NCI-H1436 (cell line): ENCODE data around the gene PRDX5.

Experiments
- DNase-seq: peaks from one replicate; lab custom pipeline; 2025; lab: John Stamatoyannopoulos, UW

Gene PRDX5

DNA sequence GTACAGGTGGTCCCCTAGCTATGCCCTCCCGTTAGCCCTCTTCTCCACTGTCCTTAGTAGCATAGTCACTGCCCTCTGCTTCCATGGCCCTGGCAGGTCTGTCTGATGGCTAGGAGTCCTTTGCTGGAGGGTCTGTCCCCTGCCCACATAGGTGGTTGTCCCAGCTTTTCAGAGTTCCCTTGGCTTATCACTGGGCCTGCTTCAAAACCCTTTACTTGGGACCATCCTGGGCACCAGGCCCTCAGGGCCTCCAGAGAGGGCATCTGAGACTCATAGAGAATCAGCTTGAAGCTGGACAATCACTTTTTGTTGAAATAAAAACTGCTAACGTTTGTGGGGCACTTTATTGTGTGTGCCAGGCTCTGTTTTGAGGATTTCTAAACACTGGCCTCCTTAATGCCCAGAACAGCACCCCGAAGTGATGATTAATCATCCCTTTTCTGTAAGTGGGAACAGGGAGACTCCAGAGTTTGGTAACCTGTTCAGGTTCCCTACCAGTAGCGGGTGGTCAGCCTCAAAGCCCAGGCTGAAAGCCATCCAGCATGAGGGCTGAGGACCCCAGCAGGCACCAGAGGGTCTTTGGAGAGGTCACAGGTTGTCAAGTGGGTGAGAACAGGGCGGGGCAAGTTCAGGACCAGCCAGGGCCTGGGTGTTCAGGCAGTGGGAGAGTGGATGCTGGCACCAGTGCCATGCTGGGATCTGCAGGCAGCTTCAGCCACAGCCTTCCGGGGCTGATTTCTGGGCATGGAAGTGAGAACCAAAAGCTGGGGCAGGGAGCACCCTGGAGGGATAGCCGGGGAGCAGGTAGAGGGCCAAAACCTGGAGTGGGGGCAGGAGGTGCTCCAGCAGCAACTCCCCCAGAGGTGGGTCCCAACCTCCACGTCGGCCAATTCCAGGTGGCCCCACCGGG is 27.3 kb upstream of the PRDX5 start:
- no peak for DNase-seq

DNA sequence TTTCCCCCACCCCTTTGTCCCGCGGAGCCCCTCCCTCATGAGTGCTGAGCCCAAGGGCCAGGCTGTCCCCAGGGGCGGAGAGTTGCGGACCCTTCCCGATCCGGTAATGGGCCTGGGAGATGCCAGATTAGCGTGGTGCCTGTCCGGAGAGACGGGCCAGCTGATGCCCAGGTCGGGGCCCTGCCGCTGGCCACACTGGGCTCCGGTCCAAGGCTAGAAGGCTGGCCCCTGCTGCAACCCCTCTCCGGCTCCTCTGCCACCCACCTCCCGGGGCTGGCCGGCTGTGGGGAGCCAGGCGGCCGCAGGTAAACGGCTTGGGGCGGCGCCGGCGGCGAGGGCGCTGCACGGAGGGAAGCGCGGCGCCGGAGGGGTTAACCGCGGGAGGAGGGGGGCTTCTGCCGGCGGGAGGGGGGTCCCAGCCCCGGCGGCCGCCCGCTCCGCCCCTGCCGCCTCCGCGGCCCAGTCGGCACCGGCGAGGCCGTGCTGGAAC is 26.6 kb upstream of the PRDX5 start, which contains the start of gene KCNK4:
TSS of gene KCNK4 (plus strand) at position 41 of the 490 bp plus-strand sequence. CDS start 1,717 bp downstream, outside the sequence.
- DNase-seq = no peak

DNA sequence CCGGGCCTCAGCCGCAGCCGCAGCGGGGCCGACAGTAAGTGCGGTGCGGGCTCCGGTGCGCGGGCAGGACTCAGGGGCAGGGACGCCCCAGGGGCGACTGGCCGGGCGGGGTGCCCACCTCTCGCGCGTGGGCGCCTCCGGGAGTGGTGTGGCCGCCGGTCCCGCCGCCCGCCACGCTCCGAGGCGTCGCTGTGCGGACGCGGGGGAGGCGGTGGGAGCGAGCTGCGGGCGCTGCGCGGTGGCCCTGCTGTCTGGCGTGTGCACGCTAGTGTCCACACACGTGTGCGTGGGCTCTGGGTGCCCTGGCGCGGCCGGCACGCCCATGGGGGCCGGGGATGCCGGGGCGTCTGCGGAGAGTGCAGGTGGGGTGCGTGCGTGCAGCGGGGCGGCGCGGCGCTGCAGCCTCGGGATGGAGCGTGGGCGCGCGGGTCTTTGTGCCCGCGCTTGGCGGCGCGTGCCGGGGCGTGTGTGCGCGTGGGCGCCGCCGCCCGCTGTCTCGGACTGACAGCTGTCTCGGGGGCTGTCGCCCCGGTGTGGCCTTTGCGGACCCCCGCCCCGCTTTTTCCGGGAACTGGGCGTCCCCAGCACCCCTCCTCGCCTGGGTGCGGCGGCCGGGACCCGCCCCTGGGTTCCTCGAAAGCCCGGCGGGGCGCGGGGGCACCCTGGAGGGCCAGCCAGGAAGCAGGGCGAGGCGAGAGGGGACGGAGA is 26.0 kb upstream of the PRDX5 start:
- no peak for DNase-seq

DNA sequence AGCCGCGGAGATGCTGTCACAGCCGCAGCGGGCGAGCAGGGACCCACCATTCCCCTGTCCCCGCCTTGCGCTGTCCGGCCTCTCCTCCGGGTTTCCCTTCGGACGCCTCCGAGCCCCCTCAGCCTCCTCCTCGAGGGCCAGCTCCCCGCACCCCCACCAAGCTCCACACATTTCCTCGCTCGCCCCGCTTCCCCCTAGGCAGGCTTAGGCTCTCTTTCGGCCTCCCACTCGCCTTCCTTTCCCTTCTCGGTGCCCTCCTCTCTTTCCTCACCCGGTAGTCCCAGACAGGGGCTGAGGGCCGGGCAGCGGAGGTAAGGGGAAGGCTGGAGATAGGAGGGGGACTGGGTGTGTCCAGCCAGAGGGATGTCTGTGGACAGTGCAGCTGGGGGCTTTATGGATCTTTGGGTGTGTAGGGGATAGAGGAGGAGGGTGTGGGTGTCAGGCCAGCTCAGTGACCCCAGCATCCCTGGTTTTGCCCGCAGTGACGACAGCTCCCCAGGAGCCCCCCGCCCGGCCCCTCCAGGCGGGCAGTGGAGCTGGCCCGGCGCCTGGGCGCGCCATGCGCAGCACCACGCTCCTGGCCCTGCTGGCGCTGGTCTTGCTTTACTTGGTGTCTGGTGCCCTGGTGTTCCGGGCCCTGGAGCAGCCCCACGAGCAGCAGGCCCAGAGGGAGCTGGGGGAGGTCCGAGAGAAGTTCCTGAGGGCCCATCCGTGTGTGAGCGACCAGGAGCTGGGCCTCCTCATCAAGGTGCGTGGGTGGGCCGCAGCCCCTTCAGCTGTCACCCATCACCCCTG is 25.3 kb upstream of the PRDX5 start:
- no peak for DNase-seq

DNA sequence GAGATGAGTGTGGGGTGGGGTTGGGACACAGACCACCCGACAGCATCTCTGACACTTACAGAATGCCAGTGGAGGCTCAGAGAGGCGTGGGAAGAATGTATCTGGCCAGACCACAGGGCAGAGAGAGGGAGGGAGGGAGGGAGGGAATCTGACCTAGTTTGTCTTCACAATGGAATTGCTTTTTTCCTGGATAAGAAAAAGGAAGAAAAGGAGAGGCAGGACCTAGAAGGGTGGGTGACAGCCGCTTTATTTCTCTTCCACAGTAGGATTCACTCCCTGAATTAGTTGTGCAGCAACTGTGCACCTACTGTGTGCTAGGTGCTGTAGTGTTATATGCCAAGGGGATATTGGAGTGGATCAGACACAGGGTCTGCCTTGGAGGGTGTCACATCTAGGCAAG is 23.1 kb upstream of the PRDX5 start:
- DNase-seq = no peak

DNA sequence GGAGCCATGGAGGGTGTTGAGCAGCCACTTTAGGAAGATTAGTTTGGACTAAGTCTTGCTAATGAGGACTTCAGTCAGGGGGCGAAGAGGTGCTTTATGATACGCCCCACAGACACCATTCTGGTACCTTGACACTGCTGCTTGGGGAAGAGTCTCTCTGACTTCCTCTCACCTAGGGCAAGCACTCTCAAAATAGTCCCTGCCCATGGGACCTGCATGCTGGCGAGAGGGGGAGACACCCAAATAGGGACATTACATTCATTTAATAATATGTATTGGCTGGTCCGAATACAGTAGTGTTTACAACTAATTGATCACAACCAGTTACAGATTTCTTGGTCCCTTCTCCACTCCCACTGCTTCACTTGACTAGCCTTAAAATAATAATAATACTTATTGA is 22.2 kb upstream of the PRDX5 start:
- no peak for DNase-seq

DNA sequence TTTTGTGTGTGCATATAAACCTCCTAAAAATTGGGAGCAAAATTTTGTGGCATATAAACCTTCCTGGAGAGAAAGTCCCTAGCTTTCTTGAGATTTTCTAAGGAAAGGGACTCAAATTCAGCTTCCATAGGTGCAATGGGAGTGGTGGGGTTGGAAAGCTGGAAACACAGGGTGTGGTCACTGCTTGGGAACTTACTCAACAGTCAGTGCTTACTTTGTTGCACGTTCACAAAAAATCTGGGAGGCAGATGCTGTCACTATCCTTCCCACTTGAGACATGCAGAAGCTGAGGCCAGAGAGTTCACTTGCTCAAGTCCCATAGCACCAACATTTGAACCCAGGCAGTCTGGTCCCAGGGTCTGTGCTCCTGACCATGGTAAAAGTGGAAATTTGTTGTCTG is 21.7 kb upstream of the PRDX5 start:
- no peak for DNase-seq

DNA sequence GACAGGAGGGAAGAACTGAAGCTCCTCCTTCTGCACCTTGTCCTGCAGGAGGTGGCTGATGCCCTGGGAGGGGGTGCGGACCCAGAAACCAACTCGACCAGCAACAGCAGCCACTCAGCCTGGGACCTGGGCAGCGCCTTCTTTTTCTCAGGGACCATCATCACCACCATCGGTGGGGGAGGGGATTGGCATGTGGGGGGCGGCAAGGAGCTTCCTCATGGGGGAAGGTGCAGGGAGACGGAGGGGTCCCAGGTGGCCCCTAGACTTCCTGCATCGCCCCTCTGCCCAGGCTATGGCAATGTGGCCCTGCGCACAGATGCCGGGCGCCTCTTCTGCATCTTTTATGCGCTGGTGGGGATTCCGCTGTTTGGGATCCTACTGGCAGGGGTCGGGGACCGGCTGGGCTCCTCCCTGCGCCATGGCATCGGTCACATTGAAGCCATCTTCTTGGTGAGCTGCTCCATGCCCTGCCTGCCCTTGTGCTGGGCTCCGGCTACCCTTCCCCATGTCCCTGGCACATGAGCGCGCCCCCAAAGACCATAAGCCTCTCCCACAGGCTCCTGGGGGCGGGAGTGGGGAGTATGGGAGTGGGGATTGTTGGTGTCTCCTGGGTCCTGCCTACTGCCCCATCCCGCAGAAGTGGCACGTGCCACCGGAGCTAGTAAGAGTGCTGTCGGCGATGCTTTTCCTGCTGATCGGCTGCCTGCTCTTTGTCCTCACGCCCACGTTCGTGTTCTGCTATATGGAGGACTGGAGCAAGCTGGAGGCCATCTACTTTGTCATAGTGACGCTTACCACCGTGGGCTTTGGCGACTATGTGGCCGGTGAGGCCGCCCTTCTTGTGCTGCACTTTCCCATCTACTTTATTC is 20.9 kb upstream of the PRDX5 start:
- no peak for DNase-seq

DNA sequence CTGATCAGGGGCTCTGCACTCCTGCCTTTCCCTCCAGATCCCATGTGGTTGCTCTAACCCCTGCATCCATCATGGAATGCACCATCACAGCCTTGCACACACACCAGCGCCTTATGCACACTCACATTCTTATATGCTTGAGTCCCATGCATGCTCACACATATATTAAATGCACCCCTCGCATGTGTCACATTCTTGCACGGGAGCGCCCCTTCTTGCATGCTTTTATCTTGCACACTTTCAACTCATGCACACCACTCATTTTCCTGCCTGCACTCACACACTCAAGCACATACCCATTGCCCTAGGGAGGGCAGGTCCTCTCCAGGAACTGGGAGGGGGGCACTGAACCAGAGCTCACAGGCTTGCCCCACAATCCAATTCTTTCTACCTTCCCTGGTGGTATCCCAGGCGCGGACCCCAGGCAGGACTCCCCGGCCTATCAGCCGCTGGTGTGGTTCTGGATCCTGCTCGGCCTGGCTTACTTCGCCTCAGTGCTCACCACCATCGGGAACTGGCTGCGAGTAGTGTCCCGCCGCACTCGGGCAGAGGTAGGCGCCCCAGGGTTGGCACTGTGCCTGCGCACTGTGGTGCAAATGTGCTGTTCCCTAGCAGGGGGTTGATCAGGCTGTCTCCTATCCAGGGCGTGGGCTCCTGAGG is 20.1 kb upstream of the PRDX5 start:
- no peak for DNase-seq

DNA sequence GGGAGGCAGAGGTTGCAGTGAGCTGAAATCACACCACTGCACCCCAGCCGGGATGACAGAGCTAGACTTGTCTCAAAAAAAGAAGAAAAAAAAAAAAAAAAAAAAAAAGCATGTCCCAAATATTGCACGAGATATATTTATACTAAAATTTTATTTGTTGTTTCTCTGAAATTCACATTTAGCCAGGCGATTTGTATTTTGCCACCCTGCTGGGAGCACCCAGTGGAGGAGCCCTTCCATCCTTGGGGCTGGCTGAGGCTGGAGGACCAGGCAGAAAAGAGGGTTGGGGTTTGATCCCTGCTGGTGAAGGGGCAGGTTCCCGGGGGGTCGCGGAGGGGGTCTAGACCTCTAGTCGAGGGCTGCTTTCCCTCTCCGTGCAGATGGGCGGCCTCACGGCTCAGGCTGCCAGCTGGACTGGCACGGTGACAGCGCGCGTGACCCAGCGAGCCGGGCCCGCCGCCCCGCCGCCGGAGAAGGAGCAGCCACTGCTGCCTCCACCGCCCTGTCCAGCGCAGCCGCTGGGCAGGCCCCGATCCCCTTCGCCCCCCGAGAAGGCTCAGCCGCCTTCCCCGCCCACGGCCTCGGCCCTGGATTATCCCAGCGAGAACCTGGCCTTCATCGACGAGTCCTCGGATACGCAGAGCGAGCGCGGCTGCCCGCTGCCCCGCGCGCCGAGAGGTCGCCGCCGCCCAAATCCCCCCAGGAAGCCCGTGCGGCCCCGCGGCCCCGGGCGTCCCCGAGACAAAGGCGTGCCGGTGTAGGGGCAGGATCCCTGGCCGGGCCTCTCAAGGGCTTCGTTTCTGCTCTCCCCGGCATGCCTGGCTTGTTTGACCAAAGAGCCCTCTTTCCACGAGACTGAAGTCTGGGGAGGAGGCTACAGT is 18.7 kb upstream of the PRDX5 start:
- DNase-seq = no peak

DNA sequence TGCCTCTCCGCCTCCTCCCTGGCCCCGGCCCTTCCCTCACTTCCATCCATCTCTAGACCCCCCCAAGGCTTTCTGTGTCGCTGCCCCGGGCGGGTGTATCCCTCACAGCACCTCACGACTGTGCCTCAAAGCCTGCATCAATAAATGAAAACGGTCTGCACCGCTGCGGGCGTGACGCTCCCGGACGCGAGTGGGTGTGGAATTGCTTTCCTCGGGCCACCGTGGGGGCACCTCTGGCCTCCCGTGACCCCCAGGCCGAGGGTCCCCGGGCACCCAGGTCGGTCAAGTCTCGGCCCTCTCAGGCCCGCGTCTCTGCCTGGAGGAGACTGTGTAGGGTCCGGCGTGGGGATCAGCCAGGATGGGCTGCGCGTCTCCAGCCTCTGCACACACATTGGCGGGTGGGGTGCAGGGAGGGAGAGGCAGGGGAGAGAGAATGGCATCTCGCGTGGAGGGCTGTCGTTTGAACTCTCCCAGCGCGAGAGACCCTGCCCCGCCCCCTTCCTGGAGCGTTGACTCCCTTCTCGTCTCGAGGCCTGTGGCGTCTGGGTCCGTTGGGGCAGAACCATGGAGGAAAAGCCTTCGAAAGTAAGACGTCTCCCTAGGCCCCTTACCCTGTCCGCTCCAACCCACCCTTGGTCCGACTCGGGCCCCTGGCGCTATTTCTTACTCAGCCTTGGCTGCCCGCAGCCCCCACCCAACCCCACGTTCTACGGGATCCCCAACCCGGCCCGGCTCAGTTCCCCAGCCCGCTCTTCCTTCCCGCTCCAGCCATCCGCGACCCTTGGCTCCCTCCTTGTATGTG is 17.9 kb upstream of the PRDX5 start, which contains the start of gene CATSPERZ:
TSS of gene CATSPERZ (plus strand) at position 512 of the 802 bp plus-strand sequence. CDS start at position 565, 53 bp downstream.
- DNase-seq = no peak

DNA sequence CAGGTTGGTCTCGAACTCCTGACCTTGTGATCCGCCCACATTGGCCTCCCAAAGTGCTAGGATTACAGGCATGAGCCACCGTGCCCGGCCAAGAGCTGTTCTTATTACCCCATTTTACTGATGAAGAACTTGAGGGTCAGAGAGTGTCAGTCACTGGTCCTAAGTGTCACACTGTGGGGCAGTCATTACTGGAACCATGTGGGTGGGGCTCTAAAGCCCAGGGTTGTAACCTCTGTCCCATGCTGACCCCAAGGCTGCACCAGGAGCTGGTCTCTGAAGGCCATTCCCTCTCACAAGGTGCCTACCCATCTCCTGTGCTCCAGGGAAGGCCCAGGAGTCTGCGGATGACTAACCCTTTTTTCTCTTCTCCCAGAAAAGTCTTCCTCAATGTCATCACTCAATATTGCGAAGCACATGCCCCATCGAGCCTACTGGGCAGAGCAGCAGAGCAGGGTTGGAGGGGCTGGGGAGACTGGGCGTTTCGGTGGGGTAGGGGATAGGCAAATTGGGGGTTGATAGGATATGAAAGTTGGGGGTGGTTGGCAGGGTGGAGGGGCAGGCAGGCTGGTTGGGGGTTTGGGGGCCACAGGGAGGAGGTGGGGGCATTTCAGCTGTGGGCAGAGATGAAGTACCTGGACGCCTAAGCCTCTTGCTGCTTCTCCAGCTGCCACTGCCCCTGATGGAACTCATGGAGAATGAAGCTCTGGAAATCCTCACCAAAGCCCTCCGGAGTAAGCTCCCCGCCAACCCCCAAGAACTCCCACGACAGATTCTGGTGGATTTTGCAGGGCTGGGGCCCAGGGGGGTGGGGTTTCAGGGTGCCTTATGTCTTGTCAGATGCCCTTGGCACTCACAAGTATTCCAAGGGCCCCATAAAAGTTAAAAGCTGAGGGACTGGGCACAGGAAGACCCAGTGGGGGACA is 14.6 kb upstream of the PRDX5 start:
- no peak for DNase-seq

DNA sequence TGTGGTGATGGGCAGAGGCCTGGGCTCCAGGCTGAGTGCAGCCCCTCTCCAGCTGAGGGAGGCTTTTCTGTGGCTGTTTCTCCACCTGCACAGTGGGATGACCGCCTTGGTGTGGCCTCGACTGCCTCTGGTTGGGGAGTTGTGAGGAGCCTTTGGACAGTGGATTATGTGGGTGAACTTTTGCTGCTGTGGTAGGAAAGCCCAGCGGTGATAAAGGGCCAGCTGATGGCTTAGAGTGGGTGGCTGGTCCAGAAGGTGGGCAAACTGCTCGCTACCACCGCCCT is 13.9 kb upstream of the PRDX5 start:
- no peak for DNase-seq

DNA sequence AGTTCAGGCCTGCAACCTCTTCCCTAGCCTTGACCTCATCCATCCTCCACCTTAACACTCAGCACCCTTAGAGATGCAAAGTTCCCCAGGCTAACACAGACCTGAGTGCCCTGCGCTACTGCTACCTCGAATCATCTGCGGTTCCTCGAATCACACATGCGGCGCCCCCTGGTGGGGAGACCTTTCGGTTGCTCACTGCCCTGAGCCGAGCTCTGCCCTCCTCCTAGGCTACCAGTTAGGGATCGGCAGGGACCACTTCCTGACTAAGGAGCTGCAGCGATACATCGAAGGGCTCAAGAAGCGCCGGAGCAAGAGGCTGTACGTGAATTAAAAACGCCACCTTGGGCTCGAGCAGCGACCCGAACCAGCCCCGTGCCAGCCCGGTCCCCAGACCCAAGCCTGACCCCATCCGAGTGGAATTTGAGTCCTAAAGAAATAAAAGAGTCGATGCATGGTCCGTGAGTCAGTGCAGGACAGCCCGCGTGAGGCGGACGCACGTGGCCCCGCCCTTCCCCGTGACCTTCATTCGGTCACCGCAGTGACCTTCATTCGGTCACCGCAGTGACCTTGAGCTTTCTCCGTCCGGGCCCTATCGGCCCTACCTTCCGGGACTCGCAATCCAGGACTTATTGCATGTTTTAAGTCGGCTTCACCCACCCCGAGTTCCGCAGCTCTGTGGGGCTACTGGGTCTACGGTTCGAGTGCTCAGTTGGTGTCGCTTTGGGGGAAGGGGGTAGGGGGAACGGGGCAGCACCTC is 13.4 kb upstream of the PRDX5 start:
- DNase-seq = peak; percentile 87

DNA sequence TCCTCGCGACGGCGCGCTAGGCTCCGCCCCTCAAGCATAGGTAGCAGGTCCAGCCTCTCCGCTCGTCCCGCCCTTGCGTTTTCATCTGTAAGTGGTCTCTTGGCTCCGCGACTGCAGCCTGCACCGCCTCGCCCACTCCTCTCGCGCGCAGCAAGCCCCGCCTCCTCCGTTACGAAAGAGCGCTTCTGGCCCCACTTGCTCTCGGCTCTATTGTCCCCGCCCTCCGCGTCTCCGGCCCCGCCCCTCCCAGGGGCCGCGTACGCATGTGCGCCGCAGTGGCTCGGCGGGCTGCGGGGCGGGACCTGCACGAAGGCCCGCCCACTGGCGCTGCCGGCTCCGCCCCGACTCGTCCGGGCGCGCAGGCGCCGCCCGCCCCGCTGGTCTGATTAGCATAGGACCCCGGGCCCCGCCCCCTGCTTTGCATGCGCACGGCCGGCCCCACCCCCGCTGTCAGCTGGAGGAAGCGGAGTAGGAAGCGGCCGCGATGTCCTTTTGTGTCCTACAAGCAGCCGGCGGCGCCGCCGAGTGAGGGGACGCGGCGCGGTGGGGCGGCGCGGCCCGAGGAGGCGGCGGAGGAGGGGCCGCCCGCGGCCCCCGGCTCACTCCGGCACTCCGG is 12.7 kb upstream of the PRDX5 start, which contains the start of gene ESRRA:
TSS of gene ESRRA (plus strand) at position 450 of the 616 bp plus-strand sequence. CDS start 1,656 bp downstream, outside the sequence.
- DNase-seq = peak; percentile 100
